Right lobe of liver (tissue), 6 donors: ENCODE measurements around the gene AMPD1. TPM values are rescaled to one million over a fixed set of nuclear protein-coding genes. Genes with fewer than 3 reads are reported as not detected.

Experiments used
- ATAC-seq, 4 donors: fragments of 200-7000 bp; cut with Tn5 transposase; one replicate each; pipeline ENCODE4 v1.9.1; 2020; ENCODE audit warnings: mild to moderate bottlenecking in 4 of 4, moderate library complexity in 4 of 4
- DNase-seq, 3 donors: peaks; one replicate each; pipeline ENCODE4 v3.0.0-alpha.2; 2020
- H3K27ac ChIP-seq, 3 donors: fragments of 200-600 bp; one replicate each; pipeline ENCODE4 v1.8.0; 2022
- H3K27me3 ChIP-seq, 2 donors: fragments of 200-600 bp; one replicate each; pipeline ENCODE4 v1.8.0; 2022
- H3K36me3 ChIP-seq, 4 donors: fragments of 200-600 bp; sonication (generic) in 1 of 4; one replicate each; pipeline versions ENCODE4 v1.5.1 to v1.8.0; 2017 to 2022; ENCODE audit warnings: control low read depth in 1 of 4
- H3K4me1 ChIP-seq, 4 donors: fragments of 200-600 bp; sonication (generic) in 1 of 4; one replicate each; pipeline versions ENCODE4 v1.5.1 to v1.8.0; 2017 to 2022; ENCODE audit warnings: control low read depth in 1 of 4
- H3K4me3 ChIP-seq, 3 donors: fragments of 200-600 bp; one replicate each; pipeline ENCODE4 v1.8.0; 2022
- H3K9me3 ChIP-seq, 4 donors: fragments of 200-600 bp; sonication (generic) in 1 of 4; one replicate each; pipeline versions ENCODE4 v1.5.1 to v1.8.0; 2017 to 2022; ENCODE audit warnings: control low read depth in 1 of 4
- CTCF ChIP-seq, 4 donors: fragments of 200-600 bp in 3 of 4; fragments of 450-650 bp in 1 of 4; IDR thresholded peaks; one replicate each; pipeline versions ENCODE4 v1.5.1 to v1.8.0; 2016 to 2022; ENCODE audit warnings: antibody characterized with exemption in 4 of 4, mild to moderate bottlenecking in 2 of 4
- POLR2A ChIP-seq: fragments of 450-650 bp; IDR thresholded peaks from one replicate; pipeline ENCODE4 v1.6.1; 2017; ENCODE audit warnings: antibody characterized with exemption, mild to moderate bottlenecking
- WGBS: methylation state at CpG from one replicate; pipeline ENCODE4 v1.1.6; 2018; ENCODE audit warnings: low coverage, low lambda C conversion rate; ENCODE audit not compliant: insufficient coverage; ENCODE audit errors: missing lambda C conversion rate; 5-methylcytosine and 5-hydroxymethylcytosine counted together
- intact Hi-C, 2 donors: fragments of 100-400 bp; cut with DNase I; formaldehyde crosslinking; loops; one replicate each; pipeline versions ENCODE4 v1.11.2 to v1.14.1; 2022
- total RNA-seq, 6 experiments: library from RNA; depleted of rRNA in 2 of 6; stranded (reverse); fragments of >200 nt in 2 of 6; fragmentation: NEBNext Ultra II Directional in 3 of 6; extraction: Animal tissue kit (Norgen Biotek cat#: 25700) in 3 of 6; gene quantifications; one replicate each; pipeline versions ENCODE4 v1.1.0 to v1.2.4, GENCODE V29; 2016 to 2023
- donor health status: DM: no; HTN: yes; CAD: no.
- donor health status: DM: no; HTN: no; CAD: no.
- donor health status: DM: no; HTN: no; CAD: no.
- donor health status: DM: no; HTN: yes; CAD: no.
- donor health status: DM: no; HTN: yes; CAD: no.

AMPD1 gene
- total RNA-seq, 6 experiments from 2014 or later, result 0.12 to 0.19 (median 0.13) TPM; not detected in 3

GRCh38 chr1:114718661-114719423, 23.5 kb upstream of the AMPD1 start:
- no peaks in the 10 kb centered on the region for H3K27me3 ChIP-seq

GRCh38 chr1:114716304-114717170, 21.2 kb upstream of the AMPD1 start, which contains the start of gene NRAS:
Gene NRAS (minus strand): TSS chr1:114716771. CDS start chr1:114716160, 611 bp downstream.
- 0% methylated on average over 32 of the region's 38 CpGs for WGBS
- intact Hi-C loops, result no loop called here
- no peaks in the 10 kb centered on the region for H3K27me3 ChIP-seq
- peak; percentile 93 to 98 (median 96) for ATAC-seq
- H3K27ac ChIP-seq, result peak within 1 kb of the TSS; percentile 69 to 93 (median 83)
- H3K4me3 ChIP-seq, result peak within 1 kb of the TSS; percentile 85 to 89 (median 87)
- DNase-seq, result peak; percentile 95 to 96 (median 96)
- no peaks in the 10 kb centered on the region for H3K9me3 ChIP-seq
- TF ChIP-seq CTCF (IDR thresholded peaks at IDR 0.05), result no peak
- TF ChIP-seq POLR2A, result peak; percentile 63
- H3K4me1 ChIP-seq, result peaks cover 0 to 33% (median 10%) of the 10 kb centered on the region in 4 donors
- peaks cover 4 to 53% (median 13%) of the 10 kb centered on the region in 4 donors for H3K36me3 ChIP-seq

More at GRCh38 chr1:114718661-114719423, 23.5 kb upstream of the AMPD1 start:
- Histone ChIP-seq H3K27ac (peak overlapping the region in 1 of 3 donors; percentile 80), H3K9me3 (no peaks in the 10 kb centered on the region), H3K4me1 (peaks cover 0 to 33% (median 10%) of the 10 kb centered on the region in 4 donors), H3K36me3 (peaks cover 5 to 51% (median 19%) of the 10 kb centered on the region in 4 donors), H3K4me3 (no peak overlapping the region)
- WGBS, result 88% methylated on average over 11 of the region's 11 CpGs
- intact Hi-C loops, result no loop called here
- DNase-seq (no peak), ATAC-seq (no peak)
- TF ChIP-seq POLR2A (no peak), CTCF (IDR thresholded peaks at IDR 0.05) (no peak)

GRCh38 chr1:114715952-114716303, 20.6 kb upstream of the AMPD1 start:
- DNase-seq, result no peak
- Histone ChIP-seq H3K27ac (peak overlapping the region; percentile 69 to 93 (median 83)), H3K4me1 (peaks cover 0 to 27% (median 7%) of the 10 kb centered on the region in 4 donors), H3K9me3 (no peaks in the 10 kb centered on the region), H3K36me3 (peaks cover 4 to 58% (median 13%) of the 10 kb centered on the region in 4 donors), H3K4me3 (peak overlapping the region; percentile 85 to 89 (median 87)), H3K27me3 (no peaks in the 10 kb centered on the region)
- intact Hi-C loops, result no loop called here
- WGBS, result 31% methylated on average over 4 of the region's 4 CpGs
- no peak for ATAC-seq
- no peak for TF ChIP-seq POLR2A
- no peak for TF ChIP-seq CTCF (IDR thresholded peaks at IDR 0.05)

- no peak for DNase-seq
- Histone ChIP-seq H3K27me3 (no peaks in the 10 kb centered on the region), H3K36me3 (peaks cover 12 to 57% (median 18%) of the 10 kb centered on the region in 4 donors), H3K27ac (no peak overlapping the region), H3K4me1 (peaks cover 0 to 15% (median 0%) of the 10 kb centered on the region in 4 donors), H3K9me3 (no peaks in the 10 kb centered on the region), H3K4me3 (no peak overlapping the region)
- WGBS, result 68% methylated on average over 4 of the region's 4 CpGs
- no peak for ATAC-seq
- TF ChIP-seq CTCF (IDR thresholded peaks at IDR 0.05), result no peak
- TF ChIP-seq POLR2A, result no peak
- intact Hi-C loops, result no loop called here
Measured at GRCh38 chr1:114712977-114713376, 17.6 kb upstream of the AMPD1 start.
